Eye (tissue), 1 donor: Measurements from ENCODE around the gene ARHGAP27.

Experiments
- DNase-seq: peaks from one replicate; pipeline ENCODE4 v3.0.0-alpha.2; 2015

The ARHGAP27 gene

GRCh38 chr17:45429339-45430005 lies 3.2 kb downstream of the ARHGAP27 start:
- peak; percentile 56 for DNase-seq

GRCh38 chr17:45428931-45429338 lies 3.7 kb downstream of the ARHGAP27 start:
- DNase-seq = no peak

GRCh38 chr17:45428050-45428617 lies 4.5 kb downstream of the ARHGAP27 start:
- peak; percentile 89 for DNase-seq

- no peak for DNase-seq
These were observed 5.4 kb downstream of the ARHGAP27 start for GRCh38 chr17:45427181-45427835.

- DNase-seq = no peak
These were observed 6.1 kb downstream of the ARHGAP27 start for GRCh38 chr17:45426561-45426960.

- DNase-seq = no peak
These were observed 6.7 kb downstream of the ARHGAP27 start for GRCh38 chr17:45425984-45426413.

GRCh38 chr17:45425125-45425983 lies 7.3 kb downstream of the ARHGAP27 start:
- DNase-seq = peak; percentile 79

- no peak for DNase-seq
These were observed 7.9 kb downstream of the ARHGAP27 start for GRCh38 chr17:45424769-45425124.

- DNase-seq = no peak
These were observed 8.7 kb downstream of the ARHGAP27 start for GRCh38 chr17:45423975-45424335.

- DNase-seq = no peak
These were observed 9.2 kb downstream of the ARHGAP27 start for GRCh38 chr17:45423304-45423974.

- DNase-seq = no peak
These were observed 17.4 kb downstream of the ARHGAP27 start for GRCh38 chr17:45414990-45415881.

GRCh38 chr17:45413498-45413923 lies 19.2 kb downstream of the ARHGAP27 start:
- no peak for DNase-seq

- no peak for DNase-seq
These were observed 21.1 kb downstream of the ARHGAP27 start for GRCh38 chr17:45411348-45412105.

- DNase-seq = no peak
These were observed 22.3 kb downstream of the ARHGAP27 start for GRCh38 chr17:45410144-45411091.

- DNase-seq = no peak
These were observed 23.0 kb downstream of the ARHGAP27 start for GRCh38 chr17:45409659-45410076.

GRCh38 chr17:45408611-45409421 lies 23.9 kb downstream of the ARHGAP27 start:
- no peak for DNase-seq

- no peak for DNase-seq
These were observed 26.6 kb downstream of the ARHGAP27 start for GRCh38 chr17:45406107-45406506.

GRCh38 chr17:45405250-45406086 lies 27.2 kb downstream of the ARHGAP27 start:
- DNase-seq = peak; percentile 72
